PC-3 (cell line): ENCODE results near the gene MAN2B1. TPM values are rescaled to one million over a fixed set of nuclear protein-coding genes. Genes with fewer than 3 reads are reported as not detected.
"Not testable (repeated sequence)": the region's sequence is repeated elsewhere in the genome, so short reads cannot be mapped to it uniquely, and the experiment has no call there.

ENCODE experiments used
- ATAC-seq: fragments of 200-7000 bp; cut with Tn5 transposase; 2 replicates; pipeline ENCODE4 v1.9.1; 2020; ENCODE audit warnings: mild to moderate bottlenecking, moderate library complexity
- BruUV-seq: library from RNA; stranded (reverse); fragments of 400-500 nt; replicated peaks from 2 replicates; lab custom pipeline; 2021; lab: Mats Ljungman, UMichigan
- CTCF ChIA-PET: fragments of 300-600 bp; sonication (Branson Sonifier 250); formaldehyde crosslinking; loops from one replicate; lab custom pipeline; 2022; ENCODE audit warnings: antibody characterized with exemption; lab: Charles Lee
- POLR2A ChIA-PET: fragments of 300-600 bp; sonication (Branson Sonifier 250); formaldehyde crosslinking; loops from one replicate; lab custom pipeline; 2022; ENCODE audit warnings: antibody characterized with exemption; ENCODE audit not compliant: unreplicated experiment; lab: Charles Lee
- DNase-seq: peaks from one replicate; pipeline ENCODE4 v3.0.0-alpha.2; 2015
- H2AFZ ChIP-seq: fragments of 300-600 bp; sonication (generic); 2 replicates; pipeline ENCODE4 v1.6.0; 2016; ENCODE audit warnings: antibody characterized with exemption, low read length
- H3F3A ChIP-seq: fragments of 300-600 bp; sonication (generic); one replicate; pipeline ENCODE4 v1.6.0; 2017; ENCODE audit warnings: antibody characterized with exemption, low read length, control low read depth, mild to moderate bottlenecking; ENCODE audit not compliant: unreplicated experiment
- H3K27ac ChIP-seq: fragments of 300-600 bp; sonication (generic); 2 replicates; pipeline ENCODE4 v1.5.1; 2016; ENCODE audit warnings: mild to moderate bottlenecking, low read length
- H3K27me3 ChIP-seq: fragments of 300-600 bp; sonication (generic); 2 replicates; pipeline ENCODE4 v1.6.1; 2016; ENCODE audit warnings: low read length, mixed read lengths
- H3K36me3 ChIP-seq: fragments of 300-600 bp; sonication (generic); 2 replicates; pipeline ENCODE4 v1.6.1; 2016; ENCODE audit warnings: low read depth, mixed run types, low read length, mixed read lengths
- H3K4me1 ChIP-seq: fragments of 300-600 bp; sonication (generic); 2 replicates; pipeline ENCODE4 v1.5.1; 2016; ENCODE audit warnings: low read length; ENCODE audit not compliant: insufficient read depth
- H3K4me2 ChIP-seq: fragments of 300-600 bp; sonication (generic); 2 replicates; pipeline ENCODE4 v1.6.0; 2016; ENCODE audit warnings: low read length
- H3K4me3 ChIP-seq: fragments of 300-600 bp; sonication (generic); 2 replicates; pipeline ENCODE4 v1.5.1; 2016; ENCODE audit warnings: mild to moderate bottlenecking, low read length, mixed read lengths
- H3K79me2 ChIP-seq: fragments of 300-600 bp; sonication (generic); 2 replicates; pipeline ENCODE4 v1.6.1; 2017; ENCODE audit warnings: low read length, mixed read lengths
- H3K9ac ChIP-seq: fragments of 300-600 bp; sonication (generic); 2 replicates; pipeline ENCODE4 v1.6.0; 2016; ENCODE audit warnings: mild to moderate bottlenecking, low read length
- H3K9me2 ChIP-seq: fragments of 300-600 bp; sonication (generic); replicated peaks from 2 replicates; pipeline ENCODE4 v1.6.1; 2016; ENCODE audit warnings: mixed run types, low read length, mixed read lengths
- H3K9me3 ChIP-seq: fragments of 300-600 bp; sonication (generic); 2 replicates; pipeline ENCODE4 v1.6.1; 2016; ENCODE audit warnings: low read length, mixed read lengths
- H4K20me1 ChIP-seq: fragments of 300-600 bp; sonication (generic); 2 replicates; pipeline ENCODE4 v1.6.1; 2016; ENCODE audit warnings: low read length, mixed read lengths
- EZH2 ChIP-seq: fragments of 300-600 bp; sonication (generic); IDR thresholded peaks from one replicate; pipeline ENCODE4 v1.6.1; 2017; ENCODE audit warnings: antibody characterized with exemption, mild to moderate bottlenecking, low read length; ENCODE audit not compliant: unreplicated experiment
- EZH2phosphoT487 ChIP-seq: fragments of 300-600 bp; sonication (generic); IDR thresholded peaks from 2 replicates; pipeline ENCODE4 v1.6.1; 2018; ENCODE audit warnings: mild to moderate bottlenecking, antibody characterized with exemption, low read length, borderline replicate concordance
- intact Hi-C: fragments of 100-400 bp; cut with micrococcal nuclease; formaldehyde crosslinking; loops from 2 replicates; pipeline ENCODE4 v1.9.0; 2023
- total RNA-seq: library from RNA; depleted of rRNA; stranded (reverse); fragments of >200 nt; gene quantifications from 2 replicates; pipeline ENCODE4 v1.2.3, GENCODE V29; 2014
- TF ChIP-seq, protein P1 (sequence below): fragments of 300-600 bp; sonication (generic); conservative IDR thresholded peaks from 2 replicates; pipeline ENCODE4 v1.5.1; 2017; ENCODE audit warnings: antibody characterized with exemption, low read depth, mild to moderate bottlenecking, low read length

The MAN2B1 gene
- total RNA-seq, 1 experiment from 2014 or later = 67.5 TPM

DNA sequence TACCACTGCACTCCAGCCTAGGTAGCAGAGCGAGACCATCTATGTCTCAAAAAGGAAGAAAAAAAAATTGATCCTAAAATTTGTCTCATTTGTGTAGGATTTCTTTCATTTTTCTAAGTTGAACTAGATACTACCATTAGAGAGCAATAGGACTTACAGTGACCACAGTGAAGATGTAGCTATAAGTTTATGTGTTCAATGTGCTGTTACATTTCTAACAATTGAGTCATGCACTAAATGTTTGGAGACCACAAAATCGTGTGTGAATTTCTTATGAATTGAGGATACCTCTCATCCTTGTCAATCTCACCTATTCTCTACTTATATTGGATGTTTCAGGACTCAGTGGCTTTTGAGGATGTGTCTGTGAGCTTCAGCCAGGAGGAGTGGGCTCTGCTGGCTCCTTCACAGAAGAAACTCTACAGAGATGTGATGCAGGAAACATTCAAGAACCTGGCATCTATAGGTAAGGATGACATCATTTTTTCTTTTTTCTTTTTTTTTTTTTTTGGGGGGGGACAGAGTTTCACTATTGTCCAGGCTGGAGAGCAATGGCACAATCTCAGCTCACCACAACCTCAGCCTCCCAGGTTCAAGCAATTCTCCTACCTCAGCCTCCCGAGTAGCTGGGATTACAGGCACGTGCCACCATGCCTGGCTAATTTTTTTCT is 43.0 kb downstream of the MAN2B1 start:
- DNase-seq (peak; percentile 30), ATAC-seq (no peak)
- Histone ChIP-seq H3K27me3 (no peaks in the 10 kb centered on the region), H4K20me1 (no peaks in the 10 kb centered on the region), H3K9me3 (peaks cover 23% of the 10 kb centered on the region), H3K36me3 (peaks cover 72% of the 10 kb centered on the region), H2AFZ (no peak overlapping the region), H3F3A (no peaks in the 10 kb centered on the region), H3K27ac (no peak overlapping the region), H3K79me2 (peaks cover 32% of the 10 kb centered on the region), H3K4me3 (no peak overlapping the region), H3K9ac (no peak overlapping the region), H3K9me2 (no peaks in the 10 kb centered on the region), H3K4me2 (no peak overlapping the region), H3K4me1 (no peaks in the 10 kb centered on the region)
- intact Hi-C loops = no loop called here
- POLR2A ChIA-PET = no interaction called here
- TF ChIP-seq EZH2 (no peak), EZH2phosphoT487 (no peak)
- TF ChIP-seq, protein P1, sequence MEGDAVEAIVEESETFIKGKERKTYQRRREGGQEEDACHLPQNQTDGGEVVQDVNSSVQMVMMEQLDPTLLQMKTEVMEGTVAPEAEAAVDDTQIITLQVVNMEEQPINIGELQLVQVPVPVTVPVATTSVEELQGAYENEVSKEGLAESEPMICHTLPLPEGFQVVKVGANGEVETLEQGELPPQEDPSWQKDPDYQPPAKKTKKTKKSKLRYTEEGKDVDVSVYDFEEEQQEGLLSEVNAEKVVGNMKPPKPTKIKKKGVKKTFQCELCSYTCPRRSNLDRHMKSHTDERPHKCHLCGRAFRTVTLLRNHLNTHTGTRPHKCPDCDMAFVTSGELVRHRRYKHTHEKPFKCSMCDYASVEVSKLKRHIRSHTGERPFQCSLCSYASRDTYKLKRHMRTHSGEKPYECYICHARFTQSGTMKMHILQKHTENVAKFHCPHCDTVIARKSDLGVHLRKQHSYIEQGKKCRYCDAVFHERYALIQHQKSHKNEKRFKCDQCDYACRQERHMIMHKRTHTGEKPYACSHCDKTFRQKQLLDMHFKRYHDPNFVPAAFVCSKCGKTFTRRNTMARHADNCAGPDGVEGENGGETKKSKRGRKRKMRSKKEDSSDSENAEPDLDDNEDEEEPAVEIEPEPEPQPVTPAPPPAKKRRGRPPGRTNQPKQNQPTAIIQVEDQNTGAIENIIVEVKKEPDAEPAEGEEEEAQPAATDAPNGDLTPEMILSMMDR = no peak
- no TSS peak for BruUV-seq
- CTCF ChIA-PET = no interaction called here

GRCh38 chr19:12621253-12622024 is 45.1 kb downstream of the MAN2B1 start:
- H3K9ac ChIP-seq, POLR2A ChIA-PET, CTCF ChIA-PET, ATAC-seq, H3K9me3 ChIP-seq, H2AFZ ChIP-seq, BruUV-seq, DNase-seq, H4K20me1 ChIP-seq, H3K9me2 ChIP-seq, H3K4me1 ChIP-seq, H3K4me3 ChIP-seq, H3K27me3 ChIP-seq, H3K4me2 ChIP-seq, intact Hi-C loops, H3K27ac ChIP-seq, H3F3A ChIP-seq: not testable (repeated sequence)
- peaks cover 52% of the 10 kb centered on the region for H3K79me2 ChIP-seq
- peaks cover 68% of the 10 kb centered on the region for H3K36me3 ChIP-seq

- no peak overlapping the region for H2AFZ ChIP-seq
- ChIA-PET POLR2A (interaction anchor here (0.6 kb wide), 1 partner anchor 64 kb away, joined by 4 read pairs; no protein-coding TSS in a partner anchor), CTCF (no interaction called here)
- peaks cover 8% of the 10 kb centered on the region; the same call in 1 of the 2 replicates for H4K20me1 ChIP-seq
- H3K79me2 ChIP-seq = peaks cover 88% of the 10 kb centered on the region
- intact Hi-C loops = no loop called here
- TF ChIP-seq EZH2phosphoT487 = no peak
- TF ChIP-seq EZH2 = no peak
- TF ChIP-seq, protein P1 = no peak
- H3F3A ChIP-seq = no peaks in the 10 kb centered on the region
- no peaks in the 10 kb centered on the region for H3K27me3 ChIP-seq
- peaks cover 57% of the 10 kb centered on the region for H3K36me3 ChIP-seq
- DNase-seq (no peak), ATAC-seq (no peak)
- no peak overlapping the region for H3K27ac ChIP-seq
- H3K9ac ChIP-seq = no peak overlapping the region
- peaks cover 5% of the 10 kb centered on the region; the same call in 1 of the 2 replicates for H3K9me3 ChIP-seq
- no peaks in the 10 kb centered on the region for H3K9me2 ChIP-seq
- no TSS peak for BruUV-seq
- H3K4me1 ChIP-seq = no peaks in the 10 kb centered on the region
- no peak overlapping the region for H3K4me3 ChIP-seq
- no peak overlapping the region for H3K4me2 ChIP-seq
Measured at GRCh38 chr19:12617646-12618045, 48.9 kb downstream of the MAN2B1 start.
